ENCODE data around the gene E2F6.

E2F6 gene

GRCh38 chr2:11507517-11507916 is 41.6 kb upstream of the E2F6 start:
- Histone ChIP-seq H3K27me3 (no peaks in the 10 kb centered on the region), H3K9me3 (replicated peaks in 1 of 11) (peaks cover 11 to 26% (median 20%) of the 10 kb centered on the region in 11 experiments), H3K36me3 (no peaks in the 10 kb centered on the region), H4K20me1 (no peaks in the 10 kb centered on the region), H3K9ac (no peak overlapping the region), H3K27ac (no peak overlapping the region), H3K4me3 (no peak overlapping the region), H3K4me1 (no peaks in the 10 kb centered on the region), H3K4me2 (no peak overlapping the region)
- TF ChIP-seq Cebpa-rat (IDR thresholded peaks at IDR 0.05): no peak

GRCh38 chr2:11506611-11506969 is 40.6 kb upstream of the E2F6 start:
- Histone ChIP-seq H3K4me3 (no peak overlapping the region), H3K36me3 (no peaks in the 10 kb centered on the region), H3K4me1 (no peaks in the 10 kb centered on the region), H3K27ac (no peak overlapping the region), H3K9ac (no peak overlapping the region), H3K27me3 (no peaks in the 10 kb centered on the region), H3K9me3 (replicated peaks in 1 of 11) (peaks cover 11 to 26% (median 20%) of the 10 kb centered on the region in 11 experiments), H4K20me1 (no peaks in the 10 kb centered on the region), H3K4me2 (no peak overlapping the region)
- no peak for TF ChIP-seq Cebpa-rat (IDR thresholded peaks at IDR 0.05)

DNA sequence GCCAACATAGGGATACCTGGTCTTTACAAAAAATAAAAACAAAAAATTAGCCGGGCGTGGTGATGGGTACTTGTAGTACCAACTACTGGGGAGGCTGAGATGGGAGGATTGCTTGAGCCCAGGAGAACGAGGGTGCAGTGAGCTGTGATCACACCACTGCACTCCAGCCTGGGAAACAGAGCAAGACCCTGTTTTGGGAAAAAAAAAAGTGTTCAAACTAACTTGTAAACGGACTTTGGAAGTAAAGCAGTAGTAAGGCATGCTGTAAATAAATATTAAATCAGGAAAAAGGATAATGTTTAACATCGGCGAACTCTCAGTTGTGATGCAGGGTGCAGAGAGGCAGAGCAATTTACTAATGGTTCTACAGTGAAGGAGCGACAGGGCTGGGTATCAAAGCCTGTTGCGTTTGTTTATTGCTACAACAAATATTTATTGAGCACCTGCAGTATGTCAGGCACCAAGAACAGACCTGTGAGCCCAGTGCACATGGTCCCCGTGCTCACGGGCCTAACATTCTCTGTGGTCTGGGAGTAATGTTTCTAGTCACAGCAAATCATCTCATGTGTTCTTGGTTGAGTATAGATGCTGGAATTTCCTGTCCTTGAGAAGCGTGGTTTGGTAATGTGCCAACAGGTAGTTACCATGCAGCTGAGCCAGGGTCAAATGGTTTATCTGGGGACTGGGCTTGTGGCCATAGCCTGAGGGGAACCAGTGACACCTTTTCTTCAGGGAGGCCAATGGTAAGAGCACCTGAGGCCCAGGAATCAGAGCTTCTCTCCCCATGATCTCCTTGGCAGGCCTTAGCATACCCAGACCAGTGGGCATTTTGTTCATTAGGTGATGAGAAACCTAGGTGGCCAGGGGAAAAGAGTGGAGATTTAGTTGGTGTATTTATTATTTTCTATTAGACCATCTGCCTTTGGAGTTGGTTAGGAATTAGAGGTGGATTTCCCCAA is 40.0 kb upstream of the E2F6 start:
- no peaks in the 10 kb centered on the region for H3K27me3 ChIP-seq
- H3K4me1 ChIP-seq: no peaks in the 10 kb centered on the region
- no peak overlapping the region for H3K27ac ChIP-seq
- no peak overlapping the region for H3K4me3 ChIP-seq
- no peak overlapping the region for H3K4me2 ChIP-seq
- no peak for TF ChIP-seq Cebpa-rat (IDR thresholded peaks at IDR 0.05)
- H3K36me3 ChIP-seq: no peaks in the 10 kb centered on the region
- H4K20me1 ChIP-seq: no peaks in the 10 kb centered on the region
- no peak overlapping the region for H3K9ac ChIP-seq
- peaks cover 11 to 26% (median 20%) of the 10 kb centered on the region in 11 experiments for H3K9me3 ChIP-seq (replicated peaks in 1 of 11)

DNA sequence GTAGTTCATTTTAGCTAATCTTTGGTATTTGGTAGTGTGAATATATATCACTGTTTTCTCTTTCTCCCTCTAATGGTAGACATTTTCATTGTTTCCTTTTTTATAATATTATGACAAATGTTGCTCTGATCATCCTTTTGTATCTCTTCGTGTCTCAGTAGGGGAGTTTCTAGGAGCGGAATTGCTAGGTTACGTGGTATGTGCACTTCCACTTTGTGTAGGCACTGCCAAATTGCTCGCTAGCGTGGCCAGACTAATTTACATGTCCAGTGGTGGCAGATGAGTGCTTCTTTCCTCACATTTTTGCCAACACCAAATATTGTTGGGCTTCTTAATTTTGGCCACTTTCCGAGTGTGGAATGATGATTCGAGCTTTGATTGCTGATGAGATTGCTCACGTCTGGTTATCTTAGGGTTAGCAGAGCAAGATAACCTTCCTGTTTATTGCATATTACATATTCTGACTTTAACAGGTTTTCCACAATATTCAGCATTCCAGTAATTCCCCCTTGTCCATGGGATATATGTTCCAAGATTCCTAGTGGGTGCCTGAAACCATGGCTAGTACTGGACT is 37.5 kb upstream of the E2F6 start:
- Histone ChIP-seq H3K4me1 (no peaks in the 10 kb centered on the region; a peak in 1 of 20 replicates), H3K27me3 (no peaks in the 10 kb centered on the region)
- no peak for TF ChIP-seq Cebpa-rat (IDR thresholded peaks at IDR 0.05)

GRCh38 chr2:11502740-11503292 is 36.9 kb upstream of the E2F6 start:
- Histone ChIP-seq H3K9ac (no peak overlapping the region), H3K27me3 (no peaks in the 10 kb centered on the region), H3K9me3 (replicated peaks in 1 of 11) (peaks cover 11 to 26% (median 20%) of the 10 kb centered on the region in 11 experiments), H4K20me1 (no peaks in the 10 kb centered on the region), H3K36me3 (no peaks in the 10 kb centered on the region), H3K4me2 (no peak overlapping the region), H3K27ac (no peak overlapping the region), H3K4me1 (no peaks in the 10 kb centered on the region; a peak in 1 of 20 replicates), H3K4me3 (no peak overlapping the region)
- TF ChIP-seq Cebpa-rat (IDR thresholded peaks at IDR 0.05): no peak

More for the DNA sequence above, 37.5 kb upstream of the E2F6 start:
- Histone ChIP-seq H3K27ac (no peak overlapping the region), H3K9me3 (replicated peaks in 1 of 11) (peaks cover 11 to 26% (median 20%) of the 10 kb centered on the region in 11 experiments), H3K4me2 (no peak overlapping the region), H4K20me1 (no peaks in the 10 kb centered on the region), H3K9ac (no peak overlapping the region), H3K4me3 (no peak overlapping the region), H3K36me3 (no peaks in the 10 kb centered on the region)

GRCh38 chr2:11500702-11501303 is 34.8 kb upstream of the E2F6 start:
- Histone ChIP-seq H3K9me3 (replicated peaks in 1 of 11) (peaks cover 11 to 26% (median 20%) of the 10 kb centered on the region in 11 experiments), H3K4me2 (no peak overlapping the region), H3K27ac (no peak overlapping the region), H3K27me3 (no peaks in the 10 kb centered on the region), H3K9ac (no peak overlapping the region), H4K20me1 (no peaks in the 10 kb centered on the region), H3K4me3 (no peak overlapping the region), H3K4me1 (no peaks in the 10 kb centered on the region; a peak in 1 of 20 replicates), H3K36me3 (no peaks in the 10 kb centered on the region)
- no peak for TF ChIP-seq Cebpa-rat (IDR thresholded peaks at IDR 0.05)

GRCh38 chr2:11499081-11499743 is 33.3 kb upstream of the E2F6 start:
- Histone ChIP-seq H3K27ac (no peak overlapping the region), H3K27me3 (no peaks in the 10 kb centered on the region), H3K4me3 (no peak overlapping the region), H3K36me3 (no peaks in the 10 kb centered on the region), H3K4me1 (no peaks in the 10 kb centered on the region; a peak in 1 of 20 replicates), H3K9ac (no peak overlapping the region), H3K9me3 (replicated peaks in 1 of 11) (peaks cover 11 to 16% (median 16%) of the 10 kb centered on the region in 11 experiments), H4K20me1 (no peaks in the 10 kb centered on the region), H3K4me2 (no peak overlapping the region)
- no peak for TF ChIP-seq Cebpa-rat (IDR thresholded peaks at IDR 0.05)

DNA sequence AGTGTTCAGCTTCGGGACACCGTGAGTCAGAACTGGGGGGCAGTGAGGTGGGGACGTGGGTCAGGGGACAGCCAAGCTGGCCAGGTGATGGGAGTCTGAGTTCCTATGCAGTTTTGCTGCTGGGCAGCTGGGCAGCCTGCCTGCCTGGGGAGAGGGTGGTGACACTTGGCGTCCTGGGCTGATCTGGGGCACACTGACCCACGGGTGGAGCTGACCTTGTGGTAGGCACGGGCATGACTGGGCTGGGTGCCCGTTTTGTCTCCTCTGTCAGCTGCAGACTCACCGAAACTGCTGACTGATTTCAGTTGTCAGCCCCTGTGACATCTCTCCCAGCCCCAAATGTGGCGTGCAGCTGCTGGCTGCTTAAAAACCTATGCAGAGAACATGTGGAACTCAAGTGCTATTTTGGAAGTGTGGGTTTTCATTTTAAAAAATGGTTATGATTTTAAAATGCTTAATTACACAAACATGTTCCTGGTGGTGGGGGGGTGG is 32.6 kb upstream of the E2F6 start:
- no peaks in the 10 kb centered on the region for H3K36me3 ChIP-seq
- TF ChIP-seq Cebpa-rat (IDR thresholded peaks at IDR 0.05): no peak
- H3K27ac ChIP-seq: no peak overlapping the region
- H3K4me1 ChIP-seq: no peaks in the 10 kb centered on the region; a peak in 1 of 20 replicates
- no peak overlapping the region for H3K9ac ChIP-seq
- H3K4me2 ChIP-seq: no peak overlapping the region
- no peak overlapping the region for H3K4me3 ChIP-seq
- H3K9me3 ChIP-seq (replicated peaks in 1 of 11): peaks cover 8 to 10% (median 10%) of the 10 kb centered on the region in 11 experiments
- H4K20me1 ChIP-seq: no peaks in the 10 kb centered on the region
- H3K27me3 ChIP-seq: no peaks in the 10 kb centered on the region

All from BLaER1 treated with 17β-estradiol and CSF1 and Interleukin-3, amounts not matched to agents 10 nM and 100 nM (cell line).